Small intestine (tissue), 7 donors: ENCODE measurements around the gene TMEM120B. TPM values are rescaled to one million over a fixed set of nuclear protein-coding genes. Genes with fewer than 3 reads are reported as not detected.
A peak's percentile ranks its signal among the peaks of the same experiment; 100 is the strongest.

Experiments used
- DNase-seq, 2 donors: peaks; one replicate each; pipeline versions ENCODE4 v3.0.0 to v3.0.0-alpha.2; 2013
- FAIRE-seq: peaks from 2 replicates; lab custom pipeline; 2012; peaks lifted over from hg19 to GRCh38; lab: Jason Lieb, UNC
- H3K27ac ChIP-seq, 3 donors: one replicate each; pipeline ENCODE4 v1.5.1; 2013; ENCODE audit warnings: low read length in 2 of 3, mild to moderate bottlenecking in 2 of 3, control low read depth in 1 of 3, inconsistent platforms in 1 of 3, low read depth in 1 of 3, moderate library complexity in 1 of 3
- H3K27me3 ChIP-seq, 3 donors: one replicate each; pipeline ENCODE4 v1.6.1; 2013; ENCODE audit warnings: low read length in 3 of 3, inconsistent platforms in 1 of 3; ENCODE audit not compliant: control insufficient read depth in 3 of 3, insufficient read depth in 3 of 3
- H3K36me3 ChIP-seq, 3 donors: one replicate each; pipeline ENCODE4 v1.6.1; 2013; ENCODE audit warnings: low read length in 3 of 3, inconsistent platforms in 1 of 3, low read depth in 1 of 3, mild to moderate bottlenecking in 1 of 3, moderate library complexity in 1 of 3; ENCODE audit not compliant: control insufficient read depth in 3 of 3, insufficient read depth in 2 of 3
- H3K4me1 ChIP-seq, 3 donors: one replicate each; pipeline ENCODE4 v1.6.1; 2013; ENCODE audit warnings: low read length in 2 of 3, inconsistent platforms in 1 of 3, low read depth in 1 of 3, mild to moderate bottlenecking in 1 of 3, moderate library complexity in 1 of 3; ENCODE audit not compliant: control insufficient read depth in 3 of 3, insufficient read depth in 2 of 3
- H3K4me3 ChIP-seq, 3 donors: one replicate each; pipeline ENCODE4 v1.5.1; 2013; ENCODE audit warnings: low read length in 3 of 3, control low read depth in 1 of 3, inconsistent platforms in 1 of 3, low read depth in 1 of 3, mild to moderate bottlenecking in 1 of 3, moderate library complexity in 1 of 3
- H3K9me3 ChIP-seq, 2 donors: one replicate each; pipeline ENCODE4 v1.6.1; 2013; ENCODE audit warnings: low read depth in 1 of 2, low read length in 1 of 2; ENCODE audit not compliant: control insufficient read depth in 2 of 2, insufficient read depth in 1 of 2
- WGBS, 3 donors: extraction: QIAGEN DNeasy Blood & Tissue Kit; methylation state at CpG; one replicate each; pipeline ENCODE4 v1.1.7; 2013; 5-methylcytosine and 5-hydroxymethylcytosine counted together
- polyA plus RNA-seq, 4 donors: library from polyadenylated mRNA; stranded (reverse) in 3 of 4; unstranded in 1 of 4; fragments of 200-250 nt in 3 of 4; fragments of 120-200 nt in 1 of 4; gene quantifications; one replicate each; pipeline versions ENCODE4 v1.2.1 to v1.2.3, GENCODE V29; 2013
- donor health status: healthy with polysubstance abuse.
- donor health status: control.
- donor health status: control.
- donor health status: Bipolar disorder and iron deficiency.
- donor health status: healthy.

Gene TMEM120B
- polyA plus RNA-seq, 4 donors = 2.7 to 11.3 (median 3.6) TPM

- Histone ChIP-seq H3K4me1 (peaks cover 0 to 36% (median 11%) of the 10 kb centered on the region in 3 donors), H3K27me3 (no peaks in the 10 kb centered on the region), H3K27ac (peak overlapping the region; percentile 99 to 100 (median 100)), H3K9me3 (no peaks in the 10 kb centered on the region), H3K4me3 (peak overlapping the region; percentile 71 to 99 (median 97)), H3K36me3 (peaks cover 0 to 38% (median 2%) of the 10 kb centered on the region in 3 donors)
- DNase-seq (peak; percentile 75 to 84), FAIRE-seq (no peak)
- WGBS, 3 donors = 0 to 1% (median 1%) methylated on average over 56 to 86 of the region's 86 CpGs
Observed at GRCh38 chr12:121800694-121801594, 88.4 kb downstream of the TMEM120B start.

- H3K36me3 ChIP-seq = peaks cover 0 to 39% (median 2%) of the 10 kb centered on the region in 3 donors
- H3K4me3 ChIP-seq = peak overlapping the region; percentile 71 to 99 (median 97)
- H3K27ac ChIP-seq = peak overlapping the region; percentile 99 to 100 (median 100)
- H3K27me3 ChIP-seq = no peaks in the 10 kb centered on the region
- H3K4me1 ChIP-seq = peaks cover under 1 to 38% (median 13%) of the 10 kb centered on the region in 3 donors
- FAIRE-seq (no peak), DNase-seq (peak; percentile 45 to 55)
- WGBS, 3 donors = 0 to 2% (median 1%) methylated on average over 18 of the region's 18 CpGs
- no peaks in the 10 kb centered on the region for H3K9me3 ChIP-seq
Observed at GRCh38 chr12:121801595-121802484, 89.3 kb downstream of the TMEM120B start.

GRCh38 chr12:121802485-121802842 lies 89.9 kb downstream of the TMEM120B start:
- Histone ChIP-seq H3K27me3 (no peaks in the 10 kb centered on the region), H3K36me3 (peaks cover 0 to 39% (median 2%) of the 10 kb centered on the region in 3 donors), H3K4me3 (peak overlapping the region; percentile 42 to 97 (median 71)), H3K9me3 (no peaks in the 10 kb centered on the region), H3K4me1 (peaks cover 3 to 38% (median 18%) of the 10 kb centered on the region in 3 donors), H3K27ac (peak overlapping the region; percentile 98 to 100 (median 100))
- FAIRE-seq = no peak
- no peak for DNase-seq
- 0% methylated on average over 1 of the region's 1 CpG for WGBS, 3 donors

- DNase-seq (peak; percentile 93 to 96), FAIRE-seq (no peak)
- H3K4me3 ChIP-seq = peak overlapping the region; percentile 71 to 98 (median 97)
- peak overlapping the region; percentile 98 to 100 (median 100) for H3K27ac ChIP-seq
- H3K36me3 ChIP-seq = peaks cover 2 to 39% (median 2%) of the 10 kb centered on the region in 3 donors
- no peaks in the 10 kb centered on the region for H3K27me3 ChIP-seq
- peaks cover 3 to 34% (median 20%) of the 10 kb centered on the region in 3 donors for H3K4me1 ChIP-seq
- 0 to 1% (median 1%) methylated on average over 51 to 65 of the region's 65 CpGs for WGBS, 3 donors
- no peaks in the 10 kb centered on the region for H3K9me3 ChIP-seq
Observed at GRCh38 chr12:121802843-121803698, 90.5 kb downstream of the TMEM120B start.

GRCh38 chr12:121803861-121804416 lies 91.4 kb downstream of the TMEM120B start, which contains the start of gene SETD1B:
Gene SETD1B (plus strand): TSS chr12:121804009. CDS start chr12:121804738, 729 bp downstream.
- H3K9me3 ChIP-seq = no peaks in the 10 kb centered on the region
- WGBS, 3 donors = 0 to 1% (median 0%) methylated on average over 11 to 74 of the region's 74 CpGs
- peak within 1 kb of the TSS; percentile 71 to 98 (median 97) for H3K4me3 ChIP-seq
- peaks cover 3 to 25% (median 13%) of the 10 kb centered on the region in 3 donors for H3K4me1 ChIP-seq
- no peak for FAIRE-seq
- H3K36me3 ChIP-seq = peaks cover 0 to 39% (median 2%) of the 10 kb centered on the region in 3 donors
- H3K27me3 ChIP-seq = no peaks in the 10 kb centered on the region
- DNase-seq = peak; percentile 65 to 72
- H3K27ac ChIP-seq = peak within 1 kb of the TSS; percentile 98 to 100 (median 100)

- no peak for FAIRE-seq
Observed at GRCh38 chr12:121804417-121805111, 92.0 kb downstream of the TMEM120B start.

More at GRCh38 chr12:121804417-121805111, 92.0 kb downstream of the TMEM120B start:
- H3K4me1 ChIP-seq = peaks cover 3 to 20% (median 12%) of the 10 kb centered on the region in 3 donors
- peak overlapping the region; percentile 68 to 98 (median 97) for H3K4me3 ChIP-seq
- peak overlapping the region; percentile 88 to 100 (median 98) for H3K27ac ChIP-seq
- H3K9me3 ChIP-seq = no peaks in the 10 kb centered on the region
- H3K27me3 ChIP-seq = no peaks in the 10 kb centered on the region
- WGBS, 3 donors = 0 to 1% (median 1%) methylated on average over 38 to 63 of the region's 63 CpGs
- H3K36me3 ChIP-seq = peaks cover under 1 to 40% (median 4%) of the 10 kb centered on the region in 3 donors
- DNase-seq = peak; percentile 34 to 79
